ENCODE data around the gene NCR3LG1.
"Not testable (repeated sequence)": the region's sequence is repeated elsewhere in the genome, so short reads cannot be mapped to it uniquely, and the experiment has no call there.

The NCR3LG1 gene

DNA sequence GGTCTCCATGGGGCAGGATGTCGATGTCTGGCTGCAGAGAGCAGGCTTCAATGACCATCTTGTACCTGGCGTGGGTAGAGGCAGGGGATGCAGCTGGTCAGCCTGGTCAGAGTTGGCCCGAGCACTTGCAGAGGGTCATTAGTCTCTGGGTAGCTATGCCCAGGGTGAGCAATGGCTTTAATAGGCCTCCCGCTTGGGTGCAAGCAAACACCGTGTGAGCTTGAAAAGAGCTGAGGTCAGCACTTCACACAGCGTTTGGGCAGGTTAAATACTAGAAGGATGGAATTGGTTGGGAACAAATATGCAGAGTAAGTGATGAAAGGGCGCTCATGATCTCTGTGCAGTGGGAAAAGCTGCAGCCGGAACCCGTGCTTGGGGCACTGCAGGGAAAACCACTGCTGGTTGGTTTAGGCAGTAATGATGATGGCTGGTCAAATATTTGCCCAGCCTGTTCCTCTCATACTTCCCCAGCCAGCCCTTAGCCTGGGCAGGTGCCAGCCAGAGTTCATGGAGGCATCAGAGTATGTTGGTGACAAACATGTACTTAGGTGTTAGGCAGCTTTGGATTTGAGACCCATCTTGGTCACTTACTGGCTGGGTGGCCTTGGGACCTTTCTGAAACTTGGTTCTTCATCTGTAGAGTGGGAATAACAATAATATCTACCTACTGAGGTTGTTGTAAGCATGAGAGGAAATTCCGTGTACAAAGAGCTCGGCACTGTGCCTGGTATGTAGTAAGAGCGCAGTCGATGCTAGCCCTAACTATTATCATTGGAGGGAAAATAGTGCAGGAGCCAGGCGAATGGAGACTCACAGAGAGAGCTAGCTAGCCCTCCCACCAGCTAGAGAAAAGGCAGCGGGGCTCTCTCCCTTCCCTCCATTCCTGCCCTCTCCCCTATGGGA, 62.1 kb downstream of the NCR3LG1 start:
- DNase-seq = no peak

DNA sequence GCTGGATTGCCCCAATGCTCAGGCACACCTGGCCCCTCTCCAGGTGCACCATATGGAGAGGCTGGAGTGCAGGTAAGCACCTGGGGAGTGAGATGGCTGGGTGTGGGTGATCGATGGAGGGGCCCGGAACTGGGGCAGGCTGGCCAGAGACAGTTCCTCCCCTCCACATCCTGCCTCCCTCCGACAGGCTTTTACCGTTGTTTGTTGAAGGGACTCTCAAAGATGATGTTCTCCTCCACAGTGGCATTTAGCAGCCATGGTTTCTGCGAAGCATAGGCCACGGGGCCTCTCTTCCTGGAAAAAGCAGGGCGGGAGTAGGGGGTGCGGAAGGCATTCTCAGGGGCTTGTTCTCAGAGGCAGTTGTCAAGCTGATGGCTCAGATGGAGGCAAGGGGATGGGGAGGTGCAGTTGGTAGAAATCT, 62.7 kb downstream of the NCR3LG1 start:
- no peak for DNase-seq

DNA sequence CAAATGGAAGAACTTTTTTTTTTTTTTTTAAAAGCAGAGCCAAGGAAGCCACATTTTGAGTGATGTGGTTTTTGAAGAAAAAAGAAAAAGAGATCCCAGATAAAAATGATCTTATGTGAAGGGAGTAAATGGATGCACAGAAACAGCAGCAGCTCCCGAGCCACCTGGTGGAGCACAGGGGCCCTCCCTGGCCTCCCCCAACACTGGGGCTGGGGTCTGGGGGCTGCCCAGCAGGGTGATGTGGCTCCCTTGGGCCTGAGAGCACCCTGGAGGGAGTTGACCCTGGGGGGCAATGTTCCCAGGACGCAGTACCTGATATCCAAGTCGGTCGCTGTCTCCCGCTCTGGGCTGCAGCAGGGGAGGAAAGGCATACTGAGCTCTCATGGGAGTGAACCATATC, 63.4 kb downstream of the NCR3LG1 start:
- no peak for DNase-seq

DNA sequence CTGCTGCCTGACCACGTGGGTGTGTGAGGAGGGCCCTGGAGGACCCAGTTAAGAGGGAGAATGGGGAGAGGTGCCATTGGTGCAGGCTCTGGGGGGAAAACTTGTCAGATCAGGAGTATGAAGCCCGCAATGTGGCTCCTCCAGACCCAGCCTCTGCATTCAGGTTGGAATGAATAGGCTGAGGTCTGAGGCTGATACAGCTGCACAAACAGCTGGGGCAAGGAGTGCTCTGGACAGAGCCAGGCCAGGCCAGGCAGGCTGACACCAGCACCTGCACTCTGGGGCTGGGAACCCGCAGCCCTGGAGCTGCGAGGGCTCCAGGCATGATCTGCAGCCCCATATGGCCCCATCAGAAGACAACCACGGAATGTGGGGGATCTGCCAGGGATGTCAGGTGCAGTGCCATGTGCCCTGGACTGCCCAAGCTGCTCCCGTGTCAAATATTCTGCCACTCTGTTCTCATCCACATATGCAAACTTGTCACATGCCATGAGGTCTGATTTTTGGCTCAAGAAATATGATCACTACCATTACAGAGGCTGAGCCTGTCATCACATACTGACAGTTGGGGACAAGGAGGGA, 64.0 kb downstream of the NCR3LG1 start:
- DNase-seq = no peak

DNA sequence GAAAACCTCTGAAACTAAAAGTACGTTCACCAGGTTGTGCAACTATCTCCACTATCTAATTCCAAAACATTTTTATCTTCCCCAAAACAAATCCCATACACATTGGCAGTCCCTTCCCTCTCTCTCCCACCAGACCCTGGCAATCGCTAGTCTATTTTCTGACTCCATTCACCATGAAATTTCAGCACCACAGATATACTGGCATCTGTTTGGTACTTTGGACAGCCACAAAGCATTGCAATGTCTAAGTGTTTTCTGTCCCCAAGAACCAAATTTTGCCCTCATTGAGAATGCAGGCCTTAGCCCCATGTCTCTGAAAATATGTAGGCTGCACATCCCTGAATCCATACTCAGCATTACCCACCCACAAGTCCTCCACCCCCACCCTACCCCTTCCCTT, 64.9 kb downstream of the NCR3LG1 start:
- no peak for DNase-seq

DNA sequence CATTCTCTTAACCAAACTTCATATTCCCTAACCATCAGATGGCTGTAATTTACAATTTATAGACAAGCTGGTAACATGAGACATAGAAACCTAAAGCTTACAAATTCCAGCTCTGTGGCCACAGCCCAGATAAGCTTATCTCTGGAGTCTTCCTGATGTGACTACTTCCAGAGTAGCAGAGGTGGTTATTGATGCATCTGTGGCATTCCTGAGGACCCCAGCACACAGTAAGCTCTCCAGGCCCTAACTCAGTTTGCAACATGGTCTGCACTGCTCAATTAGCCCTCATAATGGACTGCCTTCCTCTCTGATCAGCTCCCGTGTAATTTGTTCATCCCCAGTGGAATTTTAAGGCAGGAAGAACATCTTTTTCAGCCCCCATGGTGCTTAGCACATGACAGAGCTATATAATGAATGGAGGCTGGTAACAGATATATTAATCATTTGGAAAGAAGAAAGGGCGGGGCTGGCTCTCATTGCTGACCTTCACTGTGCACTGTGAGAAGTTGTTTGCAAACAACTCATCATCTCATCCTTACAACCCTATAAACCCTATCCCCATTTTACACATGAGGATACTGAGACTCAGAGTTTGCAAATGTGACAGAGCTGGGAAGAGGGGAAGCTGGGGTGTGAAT, 67.0 kb downstream of the NCR3LG1 start:
- no peak for DNase-seq

DNA sequence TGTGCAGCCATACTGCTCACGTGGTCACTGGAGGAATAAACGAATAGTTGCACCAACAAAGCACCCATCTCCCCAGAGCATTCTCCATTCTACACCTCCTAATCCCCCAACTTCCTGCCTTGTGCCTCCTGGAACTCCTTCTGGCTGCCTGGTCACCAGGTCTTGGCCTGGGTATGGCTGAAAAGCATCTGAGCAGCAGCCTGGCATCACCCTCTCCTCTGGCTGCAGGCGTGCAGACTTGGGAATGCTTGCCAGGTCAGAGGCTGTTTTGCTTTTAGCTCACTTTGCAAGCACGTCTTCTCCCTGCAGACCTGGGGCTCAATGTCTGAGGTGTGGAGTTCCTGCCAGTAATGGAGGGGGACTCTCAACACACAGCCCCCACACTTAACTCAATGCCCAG, 70.2 kb downstream of the NCR3LG1 start:
- DNase-seq = no peak

DNA sequence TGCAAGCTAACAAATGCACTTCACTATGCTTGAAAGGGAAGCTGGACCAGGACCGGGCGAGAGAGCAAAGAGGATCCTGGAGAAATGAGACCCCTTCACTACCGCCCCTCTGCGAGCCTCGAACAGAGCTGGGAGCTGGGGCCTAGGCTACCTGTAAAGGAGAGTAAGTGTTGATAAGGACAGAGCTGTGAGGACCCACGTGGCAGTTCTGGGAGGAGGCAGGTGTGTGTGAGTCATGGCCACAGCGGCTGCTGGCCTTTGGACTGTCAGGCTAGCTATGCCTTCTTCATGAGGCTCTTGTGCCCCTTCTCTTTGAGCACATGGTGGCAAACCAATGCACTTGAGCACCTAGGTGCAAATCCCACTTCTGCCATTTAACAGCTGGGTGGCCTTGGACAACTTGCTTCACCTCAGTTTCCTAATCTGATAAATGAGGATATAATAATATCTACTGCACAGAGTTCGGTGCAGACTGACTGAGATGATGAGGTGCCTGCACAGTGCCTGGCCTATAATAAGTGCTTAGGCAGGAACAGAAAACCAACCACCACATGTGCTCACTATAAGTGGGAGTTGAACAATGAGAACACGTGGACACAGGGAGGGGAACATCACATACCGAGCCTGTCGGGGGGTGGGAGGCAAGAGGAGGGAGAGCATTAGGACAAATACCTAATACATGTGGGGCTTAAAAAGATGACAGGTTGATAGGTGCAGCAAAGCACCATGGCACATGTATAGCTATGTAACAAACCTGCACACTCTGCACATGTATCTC, 72.1 kb downstream of the NCR3LG1 start:
- no peak for DNase-seq

DNA sequence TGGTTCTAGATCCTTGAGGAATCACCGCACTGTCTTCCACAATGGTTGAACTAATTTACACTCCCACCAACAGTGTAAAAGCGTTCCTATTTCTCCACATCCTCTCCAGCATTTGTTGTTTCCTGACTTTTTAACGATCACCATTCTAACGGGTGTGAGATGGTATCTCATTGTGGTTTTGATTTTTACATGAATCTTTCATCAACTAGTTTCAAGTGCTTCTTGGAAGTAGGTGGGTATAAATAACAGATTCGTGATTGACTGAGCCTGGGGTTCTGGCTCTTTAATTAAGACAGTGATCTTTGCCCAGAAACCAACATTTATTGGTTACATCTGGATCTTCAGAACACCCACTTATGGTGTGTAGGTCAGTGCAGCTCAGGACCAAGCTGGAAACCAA, 74.6 kb downstream of the NCR3LG1 start:
- DNase-seq = not testable (repeated sequence)
